CD4-positive, alpha-beta T cell treated with Interleukin-6 at 100 ng/mL for 8 hours (primary cell): ENCODE data around the gene LRP1B.

Experiments used
- DNase-seq: peaks from one replicate; pipeline ENCODE4 v3.0.0-alpha.2; 2020; ENCODE audit warnings: mixed read lengths, low spot score

LRP1B gene

DNA sequence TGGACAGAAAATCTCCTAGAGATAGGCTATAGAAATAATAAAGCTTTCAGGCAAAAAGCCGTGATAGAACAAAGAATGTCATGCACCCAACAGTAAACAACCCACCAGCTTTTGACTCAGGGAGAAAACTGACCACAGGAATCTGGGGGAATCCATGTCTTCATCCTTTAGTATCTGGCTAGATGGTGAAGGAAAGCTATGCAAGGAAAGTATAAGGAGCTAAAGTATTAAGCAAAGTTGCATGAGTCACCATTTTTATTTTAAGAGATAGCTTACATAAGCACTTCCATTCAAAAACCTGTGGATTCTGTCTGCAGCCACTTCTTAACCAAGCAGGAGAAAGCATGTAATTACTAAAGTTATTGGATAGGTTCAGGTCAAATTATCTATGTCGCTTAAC is 363.8 kb downstream of the LRP1B start:
- no peak for DNase-seq

DNA sequence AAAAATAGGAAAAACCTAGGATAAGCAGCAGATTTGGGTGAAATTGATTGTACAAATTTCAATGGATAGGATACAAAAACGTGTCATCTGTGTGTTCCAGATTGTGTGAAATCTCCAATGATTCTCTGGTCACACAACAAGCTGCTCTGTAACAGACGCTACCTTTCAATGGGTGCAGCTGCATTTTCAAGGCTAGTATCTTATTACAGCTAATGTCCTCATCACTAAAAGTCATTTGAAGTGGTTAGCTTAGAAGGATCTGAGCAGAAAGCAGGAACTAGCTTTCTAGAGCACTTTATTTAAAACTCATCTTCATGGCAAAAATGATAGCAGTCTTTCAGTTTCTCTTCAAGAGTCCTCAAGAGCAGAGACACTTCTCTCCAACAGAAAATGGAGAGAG is 364.6 kb downstream of the LRP1B start:
- no peak for DNase-seq

DNA sequence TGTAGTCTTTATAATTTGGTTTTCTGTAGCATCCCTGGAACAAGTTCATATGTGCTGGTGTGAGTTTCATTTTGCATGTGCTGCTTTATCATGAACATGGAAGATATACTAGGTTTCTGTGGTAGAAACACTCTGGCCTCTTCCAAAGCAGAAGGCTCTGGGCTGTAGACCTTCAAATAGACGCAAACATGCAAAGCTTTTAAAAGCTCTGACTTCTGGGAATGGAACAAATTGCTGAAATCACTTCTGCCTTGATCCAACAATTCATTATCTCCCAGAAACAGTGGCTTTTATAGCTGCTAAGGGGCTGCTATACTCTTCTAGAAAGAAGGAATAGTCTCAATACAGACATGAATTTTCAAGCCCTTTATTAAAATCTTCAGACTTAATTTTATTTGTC is 382.2 kb downstream of the LRP1B start:
- no peak for DNase-seq

DNA sequence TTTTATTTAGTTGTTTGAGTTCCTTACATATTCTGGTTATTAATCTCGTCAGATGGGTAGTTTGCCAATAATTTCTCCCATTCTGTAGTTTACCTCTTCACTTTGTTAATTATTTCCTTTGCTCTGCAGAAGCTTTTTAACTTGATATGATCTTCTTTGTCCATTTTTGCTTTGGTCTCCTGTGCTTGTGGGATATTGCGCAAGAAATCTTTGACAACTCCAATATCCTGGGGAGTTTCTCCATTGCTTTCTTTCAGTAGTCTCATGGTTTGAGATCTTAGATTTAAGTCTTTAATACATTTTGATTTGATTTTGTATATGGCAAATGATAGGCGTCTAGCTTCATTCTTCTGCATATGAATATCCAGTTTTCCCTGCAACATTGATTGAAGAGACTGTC is 389.2 kb downstream of the LRP1B start:
- no peak for DNase-seq

DNA sequence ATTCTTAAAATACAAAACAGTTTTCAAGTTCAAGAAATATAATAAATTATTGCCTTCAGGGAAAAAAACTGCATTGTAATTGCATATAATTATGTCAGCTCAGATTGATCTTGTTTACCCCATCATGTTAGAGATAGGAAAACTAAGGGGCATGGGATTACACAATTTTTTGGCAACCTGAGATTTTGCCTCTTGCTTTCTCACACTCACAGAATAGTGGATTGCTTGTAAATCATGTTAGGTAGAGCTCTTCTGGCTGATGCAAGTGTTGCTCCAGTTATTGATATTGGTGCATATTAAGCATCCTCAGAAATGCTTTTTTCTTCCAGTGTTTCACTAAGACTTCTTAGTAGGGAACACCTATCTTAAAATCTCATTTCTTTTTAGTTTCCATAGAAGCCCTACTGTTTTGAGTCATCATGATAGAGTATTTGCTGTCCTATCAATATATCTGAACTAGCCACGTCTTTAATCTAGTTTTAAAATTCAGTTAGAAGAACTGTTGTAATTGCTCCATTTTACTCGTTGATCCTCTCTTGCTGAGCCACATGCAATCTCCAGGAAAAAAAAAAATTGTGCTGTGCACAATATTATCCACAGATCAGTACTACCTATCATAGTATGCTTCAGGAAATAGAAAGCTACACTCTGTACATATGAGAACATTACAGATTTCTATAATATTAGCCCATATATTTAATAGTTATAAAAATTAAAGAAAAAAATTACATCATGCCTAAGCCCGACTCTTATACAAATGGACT is 393.1 kb downstream of the LRP1B start:
- no peak for DNase-seq

DNA sequence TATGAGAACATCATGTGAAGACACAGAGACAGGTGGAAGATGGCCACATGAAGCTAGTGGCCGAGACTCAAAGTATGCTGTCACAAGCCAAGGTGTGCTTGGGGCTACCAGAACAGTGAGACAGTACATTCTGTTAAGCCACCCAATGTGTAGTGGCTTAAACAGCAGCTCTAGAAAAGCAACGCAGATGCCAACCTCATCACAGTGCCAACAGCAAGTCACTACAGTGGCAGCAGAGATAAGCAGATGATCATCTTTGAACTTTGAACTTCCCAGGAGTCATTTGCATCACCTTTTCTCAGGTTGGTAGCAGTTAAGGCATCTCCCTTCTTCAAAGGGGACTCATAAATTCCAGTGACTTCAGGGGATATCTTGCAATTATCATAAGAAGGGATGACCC is 394.4 kb downstream of the LRP1B start:
- no peak for DNase-seq

DNA sequence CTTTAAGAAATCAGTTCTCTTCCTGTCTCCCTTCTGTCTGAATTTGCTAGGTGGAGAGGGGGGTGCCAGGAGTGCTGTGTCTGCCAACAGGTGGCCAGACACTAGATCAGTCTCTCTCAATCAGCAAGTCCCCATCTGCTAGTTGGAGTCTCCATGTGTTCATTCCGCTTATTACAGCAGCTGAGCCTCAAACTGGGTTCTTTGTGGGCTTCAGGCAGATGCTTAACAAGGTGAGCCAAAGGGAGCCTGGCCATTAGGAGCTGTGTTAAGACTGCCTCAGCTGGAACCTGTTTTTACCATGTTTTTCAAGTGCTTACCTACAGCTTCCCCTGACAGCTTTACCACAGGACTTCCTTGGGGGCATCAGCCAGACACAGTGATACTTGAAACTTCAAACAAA is 401.9 kb downstream of the LRP1B start:
- DNase-seq, result no peak

DNA sequence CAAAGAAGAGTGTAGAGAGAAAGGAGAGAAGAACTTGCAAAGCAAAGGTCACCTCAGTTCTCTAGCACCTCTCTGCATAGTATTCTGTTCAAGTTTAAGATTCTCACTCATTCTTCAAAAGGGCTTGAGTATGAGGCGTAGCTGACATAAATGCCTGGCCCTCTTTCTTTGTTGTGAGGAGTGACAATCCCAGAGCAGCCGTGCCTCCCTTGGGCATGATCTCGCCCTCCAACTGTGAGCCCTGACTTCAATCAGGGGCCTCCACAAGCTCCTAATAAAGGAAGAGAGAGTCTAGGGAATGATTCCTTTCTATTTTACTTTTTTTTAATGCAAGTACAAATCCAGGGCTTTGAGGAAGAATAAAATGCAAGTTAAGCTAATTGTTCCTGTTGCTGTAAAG is 402.7 kb downstream of the LRP1B start:
- no peak for DNase-seq

DNA sequence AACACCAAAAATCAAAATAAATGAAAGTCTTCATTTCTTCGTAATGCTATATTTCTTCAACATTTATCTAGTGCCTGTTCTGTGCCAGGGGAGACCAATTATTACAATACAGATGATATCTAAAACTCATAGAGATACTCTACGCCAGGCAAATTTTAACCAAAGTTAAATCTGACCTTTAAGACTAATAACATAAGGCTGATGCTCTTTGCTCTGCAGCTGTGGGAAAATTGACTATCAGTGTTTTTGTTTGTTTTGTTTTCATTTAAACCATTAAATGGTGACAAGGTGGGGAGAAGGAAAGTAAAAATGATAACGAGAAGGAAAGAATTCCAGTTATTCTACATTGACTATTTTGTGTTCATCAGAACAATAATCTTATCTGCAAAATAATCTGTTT is 406.4 kb downstream of the LRP1B start:
- DNase-seq, result no peak

DNA sequence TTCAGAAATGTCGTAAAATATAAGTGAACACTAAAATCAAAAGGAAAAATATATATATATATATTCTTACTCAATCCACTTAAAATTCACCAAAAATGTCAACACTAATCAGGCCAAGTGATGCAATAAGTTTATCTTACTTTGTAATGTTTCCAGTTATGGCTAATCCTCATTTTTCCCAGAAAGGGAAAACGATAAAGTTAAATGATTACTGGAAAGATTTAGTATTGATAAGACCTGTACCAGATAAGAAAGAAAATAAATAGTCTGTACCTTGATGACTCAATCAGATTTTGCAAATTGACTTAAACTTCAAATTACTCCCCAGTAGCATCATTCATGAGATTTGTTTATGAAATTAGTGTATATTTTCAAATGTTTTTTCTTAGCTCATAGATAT is 407.0 kb downstream of the LRP1B start:
- DNase-seq, result no peak

DNA sequence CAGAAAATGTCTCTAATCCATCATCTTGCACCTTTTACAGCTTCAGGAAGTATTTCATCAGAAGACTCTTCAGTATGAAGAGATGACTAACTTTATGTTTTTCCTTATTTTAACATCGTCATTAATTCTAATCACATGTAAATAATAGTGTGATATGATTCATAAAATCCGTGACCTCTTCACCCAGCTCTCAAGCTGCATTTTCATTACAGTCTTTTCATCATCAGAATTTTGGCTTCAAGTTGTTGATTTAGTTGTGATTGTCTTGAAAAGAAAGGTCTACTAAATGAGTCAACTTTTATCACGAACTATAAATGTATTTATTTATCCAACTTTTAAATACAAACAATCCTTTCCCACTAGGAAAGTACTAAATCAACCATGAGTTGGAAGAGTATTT is 410.3 kb downstream of the LRP1B start:
- DNase-seq, result no peak

DNA sequence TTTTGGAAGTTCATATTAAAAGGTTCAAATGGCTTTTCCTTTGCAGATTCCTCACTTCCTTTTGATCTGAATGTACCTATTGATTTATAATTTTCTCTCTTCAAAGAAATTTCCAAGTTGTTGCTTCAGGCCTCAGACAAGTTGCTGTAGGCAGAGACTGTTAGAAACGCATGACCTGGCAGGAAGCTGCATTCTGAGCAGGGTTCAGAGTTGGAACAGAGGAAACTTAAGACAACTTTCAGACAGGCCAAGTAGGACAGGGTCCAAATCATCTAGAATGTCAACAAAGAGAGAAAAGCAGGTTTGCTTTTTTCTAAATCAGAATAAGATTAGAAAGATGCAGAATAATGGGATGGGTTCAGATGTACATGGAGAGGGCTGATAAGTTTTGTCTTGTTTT is 416.3 kb downstream of the LRP1B start:
- no peak for DNase-seq

DNA sequence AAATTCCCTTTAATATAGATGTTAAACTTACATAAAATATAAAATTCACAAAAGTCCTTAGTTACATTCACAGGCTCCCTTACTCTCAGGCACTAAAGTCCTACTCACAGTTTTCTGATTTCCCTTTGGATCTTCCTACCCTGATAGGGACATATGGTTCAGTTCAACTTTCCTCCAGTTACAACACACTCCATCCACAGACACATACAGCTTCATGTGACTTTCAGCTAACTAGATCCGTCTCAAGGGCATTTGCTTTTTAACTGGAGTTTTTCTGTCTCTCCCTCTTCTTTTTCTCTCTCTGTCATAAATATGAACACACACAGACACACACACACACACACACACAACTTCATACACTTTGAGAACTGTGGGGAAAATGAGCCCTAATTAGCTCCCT is 419.2 kb downstream of the LRP1B start:
- no peak for DNase-seq

DNA sequence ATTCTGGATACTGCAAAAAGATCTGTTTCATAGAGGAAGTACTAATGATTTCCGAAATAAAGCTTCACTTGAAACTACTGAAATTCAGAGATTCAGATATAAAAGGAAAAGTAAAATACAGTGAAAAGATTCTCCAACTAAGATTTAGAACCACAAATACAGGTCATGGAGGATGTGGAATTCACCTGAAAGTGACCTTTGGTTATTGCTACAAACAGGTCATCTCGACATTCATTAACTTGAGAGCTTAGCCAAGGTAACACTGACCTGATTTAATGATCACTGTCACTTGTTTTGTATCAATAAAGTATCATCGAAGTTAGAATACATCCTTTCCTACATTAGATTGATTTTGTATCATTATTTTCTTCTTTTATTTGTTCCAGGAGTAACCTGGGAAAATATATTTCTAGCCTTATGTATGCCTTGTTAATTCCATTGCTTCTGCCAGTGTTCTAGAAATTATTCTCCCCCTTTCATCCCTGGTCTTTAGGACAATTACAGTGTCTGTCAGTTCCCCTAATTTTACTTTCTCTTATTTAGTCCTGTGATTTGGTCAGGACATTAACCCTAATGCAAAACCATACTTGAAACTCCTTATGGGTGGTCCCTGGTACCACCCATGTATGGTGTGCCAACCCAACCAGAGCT is 420.1 kb downstream of the LRP1B start:
- DNase-seq, result no peak

DNA sequence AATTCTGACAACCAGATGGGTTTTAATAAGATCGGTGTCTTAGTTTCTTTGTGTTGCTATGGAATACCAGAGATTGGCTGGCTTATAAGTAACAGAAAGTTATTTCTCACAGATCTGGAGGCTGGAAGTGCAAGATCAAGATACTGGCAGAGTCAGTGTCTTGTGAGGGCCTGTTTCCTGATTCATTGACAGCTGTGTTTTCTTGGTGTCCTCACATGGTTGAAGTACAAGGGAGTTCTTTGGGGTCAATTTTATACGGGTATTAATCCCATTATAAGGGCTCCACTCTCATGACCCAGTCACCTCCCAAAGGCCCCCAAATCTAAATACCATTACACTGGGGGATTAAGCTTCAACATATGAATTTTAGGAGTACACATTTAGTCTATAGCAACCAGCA is 421.1 kb downstream of the LRP1B start:
- no peak for DNase-seq

DNA sequence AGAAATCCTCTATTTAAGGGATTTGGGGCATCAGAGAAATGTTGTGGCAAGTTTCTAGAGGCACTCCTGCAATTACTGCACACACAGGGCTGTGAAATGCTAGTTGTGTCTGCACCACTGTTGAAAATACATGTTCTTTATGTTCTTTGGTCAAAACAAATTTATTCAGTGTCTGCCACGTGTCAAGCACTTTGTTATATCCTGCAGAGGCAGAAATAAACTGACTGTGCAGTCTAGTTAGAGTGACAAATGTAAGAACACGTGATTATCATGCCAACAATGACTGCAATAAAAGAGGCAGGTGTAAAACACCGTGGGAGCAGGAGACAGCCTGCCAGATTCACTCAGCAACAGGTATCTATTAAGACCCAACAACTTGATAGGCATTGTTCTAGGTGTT is 423.3 kb downstream of the LRP1B start:
- DNase-seq, result no peak

DNA sequence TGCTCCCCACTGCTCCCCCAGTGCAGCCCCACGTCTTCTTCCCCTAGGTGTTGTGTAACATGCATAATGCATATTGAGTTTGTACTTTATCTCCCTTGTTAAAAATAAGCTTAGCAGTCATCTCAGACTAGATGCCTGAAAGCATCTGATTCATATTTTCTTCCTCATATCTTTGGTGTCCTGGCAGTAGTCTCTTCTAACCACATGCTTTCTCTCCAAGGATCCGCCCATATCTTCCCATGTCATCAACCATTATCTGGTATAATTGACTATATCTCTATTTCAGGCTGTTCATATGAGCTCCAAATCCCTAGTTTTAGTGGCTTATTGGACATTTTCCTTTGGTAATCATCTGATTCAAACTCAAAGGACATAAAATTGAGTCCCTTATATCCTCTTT is 426.3 kb downstream of the LRP1B start:
- DNase-seq, result no peak

DNA sequence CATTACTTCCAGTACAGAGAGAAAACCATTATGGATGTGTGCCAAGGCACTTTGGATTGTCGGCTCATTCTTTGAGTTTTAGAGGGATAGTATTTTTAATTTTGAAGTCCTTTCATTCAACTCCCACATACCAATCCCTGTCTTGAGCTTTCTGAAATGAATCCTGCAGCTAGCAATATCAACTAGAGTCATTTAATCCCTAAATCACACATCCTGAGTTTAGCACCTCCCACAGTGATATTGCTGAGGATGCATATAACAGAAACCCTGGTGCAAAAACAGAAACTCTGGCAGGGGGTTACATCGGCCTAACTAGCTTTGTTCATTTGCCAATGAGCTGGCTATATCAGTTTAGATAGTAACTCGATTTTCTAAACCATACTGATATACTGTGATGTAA is 427.3 kb downstream of the LRP1B start:
- DNase-seq, result no peak

DNA sequence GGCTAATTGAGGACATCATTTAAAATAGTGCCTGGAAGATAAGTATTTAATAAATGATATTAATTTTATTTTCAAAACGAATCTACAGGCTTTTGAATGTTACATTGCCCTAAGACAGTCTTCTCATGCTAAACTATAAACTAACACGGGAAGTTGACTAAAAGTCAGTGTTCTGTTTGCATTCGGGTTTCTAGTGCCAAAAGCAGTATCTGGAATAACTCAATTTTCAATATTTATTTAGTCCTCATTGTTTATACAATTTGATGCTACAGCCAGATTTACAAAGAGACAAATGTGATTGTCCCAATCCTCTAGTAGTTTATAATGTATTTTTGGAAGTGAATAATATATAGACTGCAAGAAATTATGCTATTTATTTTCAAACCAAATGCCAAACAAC is 429.2 kb downstream of the LRP1B start:
- DNase-seq, result no peak

DNA sequence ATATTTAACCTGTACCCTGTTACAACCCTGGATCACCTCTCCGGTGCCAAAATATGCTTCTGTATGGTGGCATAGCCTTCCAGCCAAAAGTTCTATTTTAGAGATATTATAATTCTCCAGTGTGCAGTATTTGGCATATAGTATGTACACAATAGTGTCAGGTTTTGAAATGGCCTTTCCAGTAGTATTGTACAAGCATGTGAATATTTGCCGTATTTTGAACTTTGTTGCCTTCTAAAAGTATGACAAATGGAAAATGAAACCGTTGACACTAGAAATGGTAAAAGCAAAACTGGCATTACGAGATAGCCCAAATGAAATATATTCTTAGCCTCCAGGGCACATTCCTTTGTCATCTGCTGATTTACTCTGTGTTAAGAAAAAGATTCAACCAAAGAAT is 431.2 kb downstream of the LRP1B start:
- DNase-seq, result no peak

DNA sequence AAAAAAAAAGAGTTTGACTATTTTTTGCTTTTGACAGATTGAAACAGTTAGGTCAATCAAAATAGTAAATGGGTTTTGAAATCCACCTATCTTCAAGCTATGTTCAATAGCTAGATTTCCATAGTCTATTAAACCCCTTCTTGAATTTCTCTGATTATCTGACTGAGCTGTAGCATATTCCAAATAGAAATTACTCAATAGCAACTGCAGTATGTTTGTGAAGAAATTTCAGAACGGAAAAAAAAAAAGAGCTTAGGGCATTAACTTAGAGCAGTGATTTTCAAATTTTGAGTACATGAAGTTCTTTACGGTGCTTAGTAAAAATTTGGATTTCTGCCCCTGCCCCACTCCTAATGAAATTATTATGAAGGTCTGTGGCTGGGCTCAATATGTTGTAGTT is 432.3 kb downstream of the LRP1B start:
- no peak for DNase-seq

DNA sequence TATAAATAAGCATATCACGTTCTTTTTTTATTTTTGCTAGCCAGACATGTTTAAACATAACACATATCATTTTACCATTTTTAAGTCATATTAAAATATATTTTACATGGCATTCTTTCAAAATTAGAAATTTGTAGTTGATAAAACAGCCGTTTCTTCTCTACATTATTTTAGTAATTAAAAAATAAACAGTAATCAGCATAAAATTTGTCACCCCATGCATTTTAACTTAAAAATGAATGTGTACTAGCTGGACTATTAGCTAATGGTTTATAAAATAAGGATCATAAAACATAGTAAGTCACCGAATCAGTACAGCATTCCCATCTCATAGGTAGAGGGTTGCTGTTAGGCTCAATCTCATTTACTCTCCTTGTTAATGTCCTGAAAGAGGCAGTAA is 433.8 kb downstream of the LRP1B start:
- DNase-seq, result no peak

DNA sequence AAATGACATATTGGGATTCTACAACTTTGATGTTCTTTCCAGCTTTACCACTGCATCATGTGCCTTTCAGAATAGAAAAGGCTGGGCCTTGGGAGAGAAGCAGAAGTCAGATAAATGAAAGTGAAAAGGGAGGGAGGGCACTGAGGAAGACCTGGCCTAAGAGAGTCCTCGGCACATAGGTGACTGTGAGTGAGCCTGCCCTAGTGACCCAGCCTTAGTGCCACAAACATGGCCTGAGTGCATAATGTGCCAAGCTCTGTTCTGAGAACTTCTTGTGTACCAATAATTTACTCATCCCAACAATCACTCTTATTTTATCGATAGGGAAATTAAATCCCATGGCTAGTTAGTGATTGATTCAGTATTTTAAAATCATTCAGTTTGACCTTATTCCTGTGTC is 436.6 kb downstream of the LRP1B start:
- DNase-seq, result no peak

DNA sequence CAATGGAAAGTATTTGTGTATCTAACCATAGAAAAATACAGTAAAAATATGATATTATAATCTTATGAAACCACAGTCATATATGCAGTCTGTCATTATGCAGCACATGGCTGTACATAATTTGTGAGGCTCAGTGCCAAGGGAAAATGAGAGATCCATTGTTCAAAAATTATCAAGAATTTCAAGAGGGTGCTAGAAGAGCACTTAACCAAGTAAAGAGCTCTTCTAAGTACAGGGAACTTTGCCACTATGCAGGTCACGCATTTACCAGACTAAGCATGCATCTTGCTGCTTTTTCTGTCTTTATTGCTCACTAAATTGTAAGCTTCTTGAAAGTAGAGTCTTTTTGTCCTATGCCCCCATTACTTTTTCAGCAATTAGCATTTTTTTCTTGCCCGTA is 438.0 kb downstream of the LRP1B start:
- DNase-seq, result no peak
